GM21360 (cell line): ENCODE results near the gene SLC6A7.
"Not testable (repeated sequence)": the region's sequence is repeated elsewhere in the genome, so short reads cannot be mapped to it uniquely, and the experiment has no call there.

Source experiments
- ATAC-seq: cut with Tn5 transposase; IDR thresholded peaks from one replicate; pipeline ENCODE4 v1.9.1; 2021; ENCODE audit warnings: mild to moderate bottlenecking, moderate library complexity; ENCODE audit not compliant: unreplicated experiment

The SLC6A7 gene

DNA sequence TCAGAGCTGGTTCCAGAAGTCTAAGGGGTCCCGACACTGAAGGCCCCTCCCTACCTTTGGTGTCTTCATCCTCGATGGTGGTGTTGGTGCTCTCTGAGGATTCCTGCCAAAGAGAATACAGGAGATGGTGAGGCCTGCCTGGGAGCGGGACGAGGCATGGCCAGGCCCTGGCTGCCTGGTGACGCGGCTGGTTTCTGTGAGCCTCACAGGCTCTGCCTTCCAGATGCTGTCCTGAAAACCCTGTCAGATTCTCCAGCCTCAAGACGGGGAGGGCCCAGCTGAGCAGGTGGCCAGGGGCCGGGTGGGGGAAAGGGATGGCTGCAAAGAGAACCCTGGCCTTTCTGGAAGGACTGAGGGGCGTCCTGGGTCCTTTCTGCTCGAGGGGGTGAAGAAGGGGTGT, 48.8 kb downstream of the SLC6A7 start:
- ATAC-seq: no peak

DNA sequence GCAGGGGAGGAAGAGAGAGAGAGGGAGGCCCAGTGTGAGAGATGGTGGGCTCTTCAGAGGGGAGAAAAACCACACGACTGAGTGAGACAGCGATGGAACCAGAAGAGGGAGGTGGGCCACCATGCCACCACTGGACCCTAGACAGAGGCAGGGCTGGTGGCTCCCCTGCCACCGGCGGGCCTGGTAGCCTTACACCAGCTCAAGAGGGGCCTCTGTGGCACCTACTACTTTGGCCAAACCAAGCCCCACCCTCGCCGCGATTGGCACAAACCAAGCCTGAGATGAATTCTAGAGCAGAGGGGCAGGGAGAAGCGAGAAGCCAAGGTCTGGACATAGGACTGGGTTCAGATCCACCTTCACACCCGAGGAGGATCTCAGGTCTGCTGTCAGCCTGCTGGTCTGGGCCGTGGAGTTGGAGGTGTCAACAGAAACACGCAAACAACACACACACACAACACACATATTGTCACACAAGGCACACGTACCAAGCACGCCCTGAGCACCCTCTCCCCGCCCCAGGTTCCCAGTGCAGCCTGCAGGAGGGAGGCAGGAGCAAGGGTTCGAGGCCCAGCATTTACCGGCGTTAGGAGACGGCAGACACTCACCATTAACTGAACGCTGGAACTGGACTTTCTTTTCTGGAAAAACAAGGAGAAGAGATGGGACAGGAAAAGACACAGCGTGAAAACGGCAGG, 49.4 kb downstream of the SLC6A7 start:
- no peak for ATAC-seq

DNA sequence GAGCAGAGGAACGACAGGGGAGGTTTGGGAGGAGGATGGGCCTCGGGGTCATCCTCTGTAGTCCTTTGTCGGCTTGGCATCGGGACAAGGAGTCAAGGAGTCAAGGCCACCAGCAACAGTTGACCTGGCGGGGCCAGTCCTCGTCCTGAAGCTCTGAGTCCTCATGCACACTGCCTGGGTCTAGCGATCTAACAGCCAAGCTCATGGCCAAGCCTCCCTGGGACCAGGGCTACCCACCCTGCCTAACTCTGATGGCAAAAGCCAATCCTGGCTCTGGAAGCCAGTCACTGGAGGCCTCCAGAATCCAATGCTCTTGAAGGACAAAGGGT, 49.9 kb downstream of the SLC6A7 start:
- no peak for ATAC-seq

DNA sequence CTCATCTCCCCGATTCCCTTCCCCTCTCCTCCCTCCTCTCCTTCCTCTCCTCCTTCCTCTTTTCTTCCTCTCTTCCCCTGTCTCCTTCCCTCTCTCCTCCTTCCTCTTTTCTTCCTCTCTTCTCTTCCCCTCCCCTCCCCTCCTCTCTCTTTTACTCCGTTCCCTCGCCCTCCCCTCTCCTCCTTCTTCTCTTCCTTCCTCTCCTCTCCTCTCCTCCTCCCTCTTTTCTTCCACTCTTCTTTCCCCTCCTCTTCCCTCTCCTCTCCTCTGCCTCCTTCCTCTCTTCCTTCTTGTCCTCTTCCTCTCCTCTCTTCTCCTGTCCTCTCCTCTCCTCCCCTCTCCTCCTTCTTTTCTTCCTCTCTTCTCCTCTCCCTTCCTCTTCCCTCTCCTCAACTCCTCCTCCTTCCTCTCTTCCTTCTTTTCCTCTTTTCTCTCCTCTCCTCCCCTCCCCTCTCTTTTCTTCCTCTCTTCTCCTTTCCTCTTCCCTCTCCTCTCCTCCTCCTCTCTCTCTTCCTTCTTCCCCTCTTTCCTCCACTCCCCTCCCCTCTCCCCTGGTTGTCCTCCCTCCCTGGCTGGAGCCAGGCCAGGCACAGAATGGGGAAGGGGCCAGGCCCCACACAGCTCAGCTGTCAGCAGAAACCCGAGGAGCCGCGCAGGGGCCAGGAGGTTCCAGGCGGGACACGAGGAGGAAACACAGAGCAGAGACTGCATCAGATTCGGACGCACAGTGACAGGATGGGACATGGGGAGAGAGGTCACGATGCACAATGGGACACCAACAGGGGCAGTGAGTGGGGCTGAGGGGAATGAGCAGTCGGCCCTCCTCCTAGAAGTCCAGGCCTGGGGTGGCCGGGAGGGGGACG, 51.7 kb downstream of the SLC6A7 start:
- ATAC-seq: no peak

DNA sequence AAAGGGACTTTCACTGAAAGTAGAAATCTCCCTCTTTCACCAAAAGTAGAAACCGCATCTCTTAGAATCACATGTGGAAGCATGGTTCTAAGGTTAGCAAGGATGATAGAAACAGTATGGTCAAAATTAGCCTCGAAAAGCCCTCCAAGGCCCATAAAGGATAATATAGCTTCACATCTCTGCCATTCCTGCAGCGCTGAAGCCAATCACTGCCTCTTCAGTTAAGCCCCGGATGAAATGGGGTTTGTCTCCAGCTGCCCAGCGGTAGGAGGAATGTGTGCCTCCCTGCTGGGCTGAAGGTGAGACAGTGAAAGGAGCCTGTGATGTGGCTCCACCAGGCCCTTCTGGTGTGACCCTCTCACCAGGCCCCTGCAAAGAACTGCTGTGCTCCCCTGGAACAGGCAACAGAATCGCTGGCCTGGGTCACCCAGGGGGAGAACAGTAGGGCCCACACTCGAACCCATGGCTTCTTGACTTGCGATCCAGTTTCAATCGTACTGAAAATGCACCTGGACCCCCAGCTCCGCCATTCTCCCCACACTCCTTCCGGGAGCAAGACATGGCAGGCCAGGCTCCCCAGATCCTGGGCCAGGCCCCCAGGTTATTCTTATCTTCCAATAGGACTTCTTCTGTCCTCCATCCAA, 52.5 kb downstream of the SLC6A7 start:
- ATAC-seq: no peak

DNA sequence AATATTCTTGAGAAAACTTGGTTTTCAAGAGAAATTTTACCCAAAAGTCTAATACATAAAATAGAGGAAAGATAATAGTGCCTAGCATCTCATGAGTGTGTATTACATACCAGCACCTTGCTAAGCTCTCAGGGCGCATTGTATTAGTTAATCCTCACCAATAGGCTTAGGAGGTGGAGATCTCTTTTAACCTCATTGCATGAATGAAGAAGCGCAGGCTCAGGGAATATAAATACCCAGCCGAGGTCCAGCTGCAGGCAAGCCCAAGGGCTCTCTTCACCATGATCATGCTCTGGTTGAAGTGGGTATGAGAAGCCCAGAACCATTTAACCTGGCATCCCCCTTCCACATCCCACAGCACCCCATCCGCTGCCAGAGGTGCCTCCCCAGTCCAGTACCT, 53.7 kb downstream of the SLC6A7 start:
- no peak for ATAC-seq

DNA sequence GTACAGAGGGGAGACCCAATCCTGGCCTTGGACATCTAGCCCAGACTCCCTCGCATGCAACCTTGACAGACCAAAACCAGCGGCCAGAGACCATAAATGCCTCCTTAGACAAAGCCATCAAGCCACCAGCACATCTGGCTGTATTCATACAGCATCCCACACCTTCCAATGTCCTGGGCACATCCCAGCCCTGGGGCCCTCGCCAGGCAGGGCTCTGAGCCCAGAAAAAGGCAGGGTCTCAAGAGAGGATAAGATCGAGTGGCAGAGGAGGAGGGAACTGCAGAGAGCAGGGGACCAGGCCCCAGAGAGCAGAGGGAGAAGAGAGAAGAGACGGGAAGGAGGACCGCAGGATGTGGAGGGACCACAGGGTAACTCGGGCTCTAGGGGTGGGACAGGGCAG, 54.3 kb downstream of the SLC6A7 start:
- ATAC-seq: no peak

DNA sequence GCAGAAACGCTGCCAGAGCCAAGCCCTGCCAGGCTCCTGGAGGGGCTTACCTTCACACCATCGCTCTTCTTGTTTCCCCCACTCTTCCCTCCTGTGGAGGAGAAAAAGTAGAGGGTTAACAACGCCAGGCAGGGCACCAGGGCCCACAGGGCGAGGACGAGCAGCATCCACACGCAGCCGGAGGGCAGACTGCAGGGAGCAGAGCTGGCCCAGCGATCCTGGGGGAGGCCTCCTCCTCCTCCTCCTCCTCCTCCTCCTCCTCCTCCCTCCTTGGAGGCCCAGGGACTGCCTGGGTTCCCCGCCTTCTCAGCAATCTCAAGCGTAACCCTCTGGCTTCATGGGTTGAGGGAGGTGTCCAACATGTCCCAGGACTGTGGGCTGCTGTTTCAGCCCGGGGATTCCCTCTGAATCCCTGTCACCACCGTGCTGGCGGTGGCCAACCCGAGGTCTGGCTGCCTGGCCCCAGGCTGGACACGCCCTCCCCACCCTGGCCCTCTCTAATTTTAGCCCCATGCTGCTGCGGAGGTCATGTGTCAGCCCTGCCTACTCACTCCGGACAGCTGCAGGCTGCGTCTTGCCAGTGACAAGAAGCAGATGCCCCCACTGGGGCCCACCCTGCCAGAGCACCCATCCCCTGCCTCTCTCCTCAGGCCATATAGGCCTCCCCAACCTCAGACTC, 55.4 kb downstream of the SLC6A7 start:
- ATAC-seq: no peak

DNA sequence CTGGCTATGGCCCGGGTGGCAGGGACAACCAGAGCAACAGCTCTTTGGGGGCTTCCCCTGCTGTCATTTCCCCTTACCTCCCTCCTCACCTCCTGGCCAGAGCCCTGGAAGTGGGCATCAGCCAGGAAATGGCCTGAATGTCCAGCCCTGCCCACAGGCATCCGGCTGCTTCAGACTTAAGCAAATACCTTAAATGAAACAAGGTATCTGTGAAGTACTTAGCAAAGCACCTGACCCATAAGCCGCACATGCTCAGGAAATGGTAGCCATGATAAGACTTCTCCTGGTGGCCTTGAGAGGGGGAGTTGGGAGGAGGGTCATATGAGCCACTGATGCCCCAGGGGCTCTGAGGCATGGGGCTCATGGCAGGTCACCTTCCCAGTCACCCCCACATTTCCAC, 55.9 kb downstream of the SLC6A7 start:
- ATAC-seq: no peak

DNA sequence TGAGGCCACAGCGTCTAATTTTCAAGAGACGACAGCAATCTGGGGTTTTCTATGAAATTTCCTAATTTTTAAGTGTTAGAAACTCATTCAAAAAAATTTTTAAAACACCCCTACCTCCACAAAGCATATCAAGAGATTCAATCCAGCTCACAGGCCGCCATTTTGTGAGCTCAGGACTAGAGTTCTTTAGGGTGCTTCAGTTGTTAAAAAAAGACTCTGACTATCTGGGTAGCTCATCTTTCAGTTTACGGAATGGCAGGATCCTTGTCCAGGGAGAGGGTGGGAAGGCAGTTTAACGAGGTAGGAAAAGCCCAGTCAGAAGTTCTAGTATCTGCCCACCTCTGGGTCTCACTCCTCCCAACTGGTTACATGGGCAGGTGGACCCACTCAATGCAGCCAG, 56.6 kb downstream of the SLC6A7 start:
- ATAC-seq: no peak

DNA sequence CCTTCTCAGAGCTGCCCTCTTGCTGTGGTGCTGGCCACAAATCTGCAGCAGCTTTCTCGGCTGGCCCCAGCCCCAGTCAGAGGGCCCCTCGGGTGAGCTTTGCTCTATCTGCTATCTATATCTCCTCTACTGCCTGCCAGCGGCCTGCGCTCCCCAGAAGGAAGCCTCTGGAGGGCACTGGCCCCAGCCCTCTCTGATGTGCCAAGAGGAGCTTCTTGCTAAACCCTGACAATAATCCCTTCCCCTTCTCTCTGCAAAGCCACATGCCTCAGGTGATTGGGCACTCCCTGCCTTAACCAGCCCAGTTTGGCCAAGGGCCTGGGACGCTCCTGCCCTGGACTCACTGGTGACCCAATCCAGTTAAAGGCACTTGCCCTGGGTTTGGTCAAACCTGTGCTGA, 57.0 kb downstream of the SLC6A7 start:
- ATAC-seq: no peak

DNA sequence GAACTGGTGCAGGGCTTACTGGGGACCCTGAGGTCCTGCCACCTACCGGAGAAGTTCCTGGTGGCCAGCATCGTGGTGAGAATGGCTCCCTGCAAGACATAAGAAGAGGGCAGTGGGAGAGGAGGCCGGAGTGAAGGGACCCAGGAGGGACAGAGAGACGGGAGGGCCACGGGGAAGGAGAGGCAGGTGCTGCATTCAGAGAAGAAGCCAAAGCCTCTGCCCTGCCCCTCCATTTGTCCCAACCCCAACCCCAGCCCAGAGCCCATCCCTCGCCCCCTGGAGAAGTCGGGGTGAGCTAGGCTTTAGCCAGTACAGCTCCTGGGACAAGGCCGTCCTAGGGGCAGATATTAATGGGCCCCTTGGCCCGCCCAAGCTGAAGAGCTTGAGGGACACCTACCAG, 57.9 kb downstream of the SLC6A7 start:
- no peak for ATAC-seq

DNA sequence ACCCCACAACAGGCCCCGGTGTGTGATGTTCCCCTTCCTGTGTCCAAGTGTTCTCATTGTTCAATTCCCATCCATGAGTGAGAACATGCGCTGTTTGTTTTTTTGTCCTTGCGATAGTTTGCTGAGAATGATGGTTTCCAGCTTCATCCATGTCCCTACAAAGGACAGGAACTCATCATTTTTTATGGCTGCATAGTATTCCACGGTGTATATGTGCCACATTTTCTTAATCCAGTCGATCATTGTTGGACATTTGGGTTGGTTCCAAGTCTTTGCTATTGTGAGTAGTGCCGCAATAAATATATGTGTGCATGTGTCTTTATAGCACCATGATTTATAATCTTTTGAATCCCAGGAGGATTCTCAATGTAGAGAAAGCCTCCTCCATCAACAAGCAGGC, 58.6 kb downstream of the SLC6A7 start:
- ATAC-seq: not testable (repeated sequence)

DNA sequence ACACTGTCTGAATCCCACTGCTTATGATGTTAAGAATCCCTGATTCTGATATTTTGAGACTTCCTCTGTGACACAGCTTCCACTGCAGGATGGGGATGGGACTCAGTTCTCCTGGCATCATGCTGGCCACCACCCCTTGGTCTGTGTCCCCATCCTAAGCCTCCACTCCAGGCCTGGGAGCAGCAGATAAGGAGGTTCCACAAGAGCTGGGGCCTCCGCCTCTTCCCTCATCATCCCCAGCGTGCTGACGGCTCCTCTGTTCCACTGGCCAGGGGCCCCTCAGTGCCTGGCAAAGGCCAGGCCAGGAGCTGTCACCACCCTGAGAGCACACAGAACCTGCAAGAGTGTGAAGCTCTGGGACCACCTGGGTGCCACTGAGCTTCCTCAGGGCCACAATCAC, 59.1 kb downstream of the SLC6A7 start:
- ATAC-seq: no peak

DNA sequence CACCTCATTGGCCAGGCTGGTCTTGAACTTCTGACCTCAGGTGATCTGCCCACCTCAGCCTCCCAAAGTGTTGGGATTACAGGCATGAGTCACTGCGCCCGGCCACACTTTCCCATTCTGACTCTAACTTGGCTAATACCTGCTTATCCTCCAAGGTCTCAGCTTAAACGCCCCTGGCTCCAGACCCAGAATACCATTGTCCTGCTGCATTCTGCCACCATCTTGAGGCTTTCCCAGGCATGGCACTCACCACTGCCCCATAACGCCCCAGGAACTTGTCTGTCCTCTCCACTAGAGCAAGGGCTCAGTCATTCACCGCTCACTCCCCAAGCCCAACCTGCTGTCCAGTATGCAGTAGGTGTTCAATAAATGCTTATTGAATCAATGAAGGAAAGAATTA, 59.9 kb downstream of the SLC6A7 start:
- ATAC-seq: no peak

DNA sequence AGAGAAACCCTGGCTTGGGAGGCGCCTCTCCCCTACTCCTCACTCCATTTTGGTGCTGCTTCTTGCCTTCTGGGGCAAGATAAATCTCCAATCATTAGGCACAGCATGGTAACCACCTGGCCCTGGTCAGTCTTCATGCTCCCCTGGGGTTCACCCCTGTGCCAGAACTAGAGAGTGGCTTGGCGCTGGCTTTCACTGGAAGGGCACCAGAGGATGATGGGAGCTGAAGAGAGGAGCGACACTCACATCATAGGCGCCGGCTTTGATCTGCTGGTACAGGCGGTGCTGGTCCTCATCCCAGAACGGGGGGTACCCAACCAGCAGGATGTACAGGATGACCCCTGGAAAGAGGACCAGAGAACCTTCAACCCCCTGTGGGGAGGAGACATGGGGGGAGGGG, 61.6 kb downstream of the SLC6A7 start:
- ATAC-seq: no peak

DNA sequence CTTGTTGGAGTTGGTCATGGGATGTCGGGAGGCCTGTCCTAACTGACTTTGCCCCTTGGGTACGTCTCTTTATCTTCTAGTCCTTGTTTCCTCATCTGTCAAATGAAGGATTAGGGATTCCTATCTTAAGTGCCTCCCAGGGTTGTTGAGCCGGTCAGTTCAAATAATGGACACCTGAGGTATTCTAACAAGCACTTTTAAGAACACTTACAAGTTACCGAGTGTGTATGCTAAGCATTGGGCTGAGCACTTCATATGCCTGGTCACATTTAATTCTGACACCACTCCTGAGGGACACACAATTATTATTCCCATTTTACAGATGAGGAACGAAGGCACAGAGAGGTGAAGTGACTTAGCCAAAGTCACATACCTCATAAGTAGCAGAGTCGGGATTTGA, 62.6 kb downstream of the SLC6A7 start:
- no peak for ATAC-seq

DNA sequence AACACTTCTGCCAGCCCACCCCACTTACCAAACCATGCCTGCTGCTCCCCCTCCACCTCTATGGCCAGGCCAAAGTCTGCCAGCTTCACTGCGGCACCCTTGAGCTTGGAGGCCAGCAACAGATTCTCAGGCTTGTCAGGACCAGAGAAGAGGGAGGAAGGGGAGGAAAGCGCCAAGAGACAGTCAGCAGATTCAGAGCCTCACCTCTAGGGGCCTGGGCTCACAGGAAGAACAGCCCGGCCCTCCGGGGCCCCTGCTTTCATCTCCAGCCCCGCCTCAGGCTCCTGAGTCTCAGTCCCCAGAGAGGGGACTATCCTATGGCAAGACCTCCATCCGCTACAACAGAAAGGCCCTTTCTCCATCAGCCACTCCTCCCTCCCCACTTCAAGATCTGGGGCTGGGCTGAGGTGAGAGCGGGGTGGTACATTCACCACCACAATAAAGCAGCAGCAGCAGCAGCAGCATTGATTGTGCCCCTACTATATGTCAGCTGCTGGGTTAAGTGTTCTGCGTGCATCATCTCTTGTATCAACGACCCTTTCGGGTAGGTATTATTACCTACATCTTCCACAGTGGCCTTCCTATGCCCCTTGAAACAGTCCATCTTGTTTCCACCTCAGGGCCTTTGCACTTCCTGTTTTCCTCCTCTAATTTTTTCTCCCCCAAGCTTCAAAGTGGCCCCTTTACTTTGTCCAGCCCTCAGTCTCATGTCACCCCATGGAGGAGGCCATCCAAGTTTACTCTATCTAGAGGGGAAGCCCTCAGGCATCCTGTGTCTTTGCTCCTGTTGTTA, 63.8 kb downstream of the SLC6A7 start:
- no peak for ATAC-seq

DNA sequence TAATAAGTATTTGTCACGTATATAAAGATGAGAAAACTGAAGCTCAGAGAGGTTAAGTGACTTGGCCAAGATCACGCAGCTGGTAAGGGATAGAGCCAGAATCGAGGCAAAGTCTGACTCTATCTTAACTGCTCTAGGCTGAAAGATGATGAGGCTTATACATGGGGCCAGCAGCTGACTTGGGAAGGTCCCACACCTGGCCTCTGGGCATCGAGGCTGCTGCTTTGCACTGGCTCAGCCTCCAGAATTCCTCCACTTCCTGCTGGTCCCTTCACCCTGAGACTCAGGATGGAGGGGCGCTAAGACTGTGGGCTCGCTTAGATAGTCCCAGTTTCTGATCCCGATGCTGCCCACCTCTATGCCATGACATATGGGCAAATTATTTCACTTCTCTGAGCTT, 64.5 kb downstream of the SLC6A7 start:
- no peak for ATAC-seq

DNA sequence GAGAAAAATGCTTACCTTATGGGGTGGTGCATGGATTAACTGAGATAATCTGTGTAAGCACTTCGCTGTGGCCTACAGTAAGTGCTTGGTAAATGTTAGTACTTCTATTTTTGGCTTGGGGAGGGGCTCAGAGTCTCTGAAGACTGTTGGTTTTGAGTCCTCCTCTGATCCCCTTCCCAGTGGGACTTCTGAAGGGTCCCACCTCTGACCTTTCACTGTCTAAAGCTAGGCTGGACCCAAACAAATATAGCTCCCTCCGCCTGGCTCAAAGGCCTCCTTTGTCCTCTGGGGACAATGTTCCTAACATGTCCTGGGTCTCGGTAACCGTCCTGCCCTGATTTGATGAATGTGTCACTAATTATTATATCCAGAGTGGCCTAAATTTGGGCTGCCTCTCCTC, 64.9 kb downstream of the SLC6A7 start:
- no peak for ATAC-seq
